LNCAP (cell line): ENCODE measurements around the gene ZNF784.

ENCODE experiments used
- CTCF ChIP-seq: fragments of 450-650 bp; IDR thresholded peaks from 2 replicates; pipeline ENCODE4 v1.5.1; 2017; ENCODE audit warnings: mild to moderate bottlenecking

Gene ZNF784

GRCh38 chr19:55621205-55621672 is 3.1 kb downstream of the ZNF784 start:
- TF ChIP-seq CTCF = no peak

GRCh38 chr19:55620410-55621204 is 3.8 kb downstream of the ZNF784 start:
- no peak for TF ChIP-seq CTCF

- TF ChIP-seq CTCF = no peak
Observed at GRCh38 chr19:55619286-55619685, 5.1 kb downstream of the ZNF784 start.

DNA sequence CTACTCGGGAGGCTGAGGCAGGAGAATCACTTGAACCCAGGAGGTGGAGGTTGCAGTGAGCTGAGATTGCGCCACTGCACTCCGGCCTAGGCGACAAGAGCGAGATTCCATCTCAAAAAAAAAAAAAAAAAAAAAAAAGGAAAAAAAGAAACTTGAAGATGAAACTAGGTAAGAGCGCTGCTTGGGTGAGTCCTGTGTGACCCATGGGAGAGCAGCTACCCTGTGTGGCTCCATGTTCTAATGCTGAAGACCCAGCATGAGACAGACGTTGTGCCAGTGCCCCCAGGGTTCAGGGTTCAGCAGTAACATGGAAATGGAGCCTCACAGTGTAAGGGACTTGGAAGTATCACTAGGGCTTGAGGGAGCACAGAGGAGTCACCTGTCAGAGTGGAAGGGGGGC is 5.9 kb downstream of the ZNF784 start:
- no peak for TF ChIP-seq CTCF

- no peak for TF ChIP-seq CTCF
Observed at GRCh38 chr19:55617426-55617825, 6.9 kb downstream of the ZNF784 start.

DNA sequence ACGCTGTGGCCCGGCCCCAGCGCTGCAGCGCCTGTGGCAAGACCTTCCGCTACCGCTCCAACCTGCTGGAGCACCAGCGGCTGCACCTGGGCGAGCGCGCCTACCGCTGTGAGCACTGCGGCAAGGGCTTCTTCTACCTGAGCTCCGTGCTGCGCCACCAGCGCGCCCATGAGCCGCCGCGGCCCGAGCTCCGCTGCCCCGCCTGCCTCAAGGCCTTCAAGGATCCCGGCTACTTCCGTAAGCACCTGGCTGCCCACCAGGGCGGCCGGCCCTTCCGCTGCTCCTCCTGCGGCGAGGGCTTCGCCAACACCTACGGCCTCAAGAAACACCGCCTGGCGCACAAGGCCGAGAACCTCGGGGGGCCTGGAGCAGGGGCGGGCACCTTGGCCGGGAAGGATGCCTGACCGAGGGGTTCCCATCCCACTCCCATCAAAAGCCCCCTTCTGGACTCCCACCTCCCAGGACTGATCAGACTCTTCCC is 7.9 kb downstream of the ZNF784 start:
- no peak for TF ChIP-seq CTCF

DNA sequence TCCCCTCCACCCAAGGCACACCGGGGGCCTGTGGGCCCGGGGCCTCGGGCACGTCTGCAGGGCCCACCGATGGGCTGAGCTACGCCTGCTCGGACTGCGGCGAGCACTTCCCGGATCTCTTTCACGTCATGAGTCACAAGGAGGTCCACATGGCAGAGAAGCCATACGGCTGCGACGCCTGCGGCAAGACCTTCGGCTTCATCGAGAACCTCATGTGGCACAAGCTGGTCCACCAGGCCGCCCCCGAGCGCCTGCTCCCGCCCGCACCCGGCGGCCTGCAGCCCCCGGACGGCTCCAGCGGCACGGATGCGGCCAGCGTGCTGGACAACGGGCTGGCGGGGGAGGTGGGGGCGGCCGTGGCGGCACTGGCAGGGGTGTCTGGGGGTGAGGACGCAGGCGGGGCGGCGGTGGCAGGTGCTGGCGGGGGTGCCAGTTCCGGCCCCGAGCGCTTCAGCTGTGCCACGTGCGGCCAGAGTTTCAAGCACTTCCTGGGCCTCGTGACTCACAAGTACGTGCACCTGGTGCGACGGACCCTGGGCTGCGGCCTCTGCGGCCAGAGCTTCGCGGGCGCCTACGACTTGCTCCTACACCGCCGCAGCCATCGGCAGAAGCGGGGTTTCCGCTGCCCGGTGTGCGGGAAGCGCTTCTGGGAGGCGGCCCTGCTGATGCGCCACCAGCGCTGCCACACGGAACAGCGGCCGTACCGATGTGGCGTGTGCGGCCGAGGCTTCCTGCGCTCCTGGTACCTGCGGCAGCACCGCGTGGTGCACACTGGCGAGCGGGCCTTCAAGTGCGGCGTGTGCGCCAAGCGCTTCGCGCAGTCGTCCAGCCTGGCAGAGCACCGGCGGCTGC is 8.6 kb downstream of the ZNF784 start:
- TF ChIP-seq CTCF = no peak
